HUES64 (cell line): ENCODE measurements around the gene PCSK6.

Source experiments
- H3K27ac ChIP-seq: 2 replicates; pipeline ENCODE4 v1.7.0; 2013; ENCODE audit warnings: low read depth, low read length, inconsistent platforms
- H3K27me3 ChIP-seq: 2 replicates; pipeline ENCODE4 v1.6.1; 2013; ENCODE audit warnings: mild to moderate bottlenecking, low read length; ENCODE audit not compliant: insufficient read depth
- H3K36me3 ChIP-seq: 2 replicates; pipeline ENCODE4 v1.6.1; 2013; ENCODE audit warnings: mild to moderate bottlenecking, low read length; ENCODE audit not compliant: insufficient read depth
- H3K4me1 ChIP-seq: 2 replicates; pipeline ENCODE4 v1.6.1; 2013; ENCODE audit warnings: mild to moderate bottlenecking, low read length, moderate library complexity; ENCODE audit not compliant: insufficient read depth
- H3K4me3 ChIP-seq: 2 replicates; pipeline ENCODE4 v1.5.1; 2013; ENCODE audit warnings: mild to moderate bottlenecking, low read length, moderate library complexity
- H3K9ac ChIP-seq: 2 replicates; pipeline ENCODE4 v1.6.1; 2013; ENCODE audit warnings: mild to moderate bottlenecking, low read depth, low read length
- H3K9me3 ChIP-seq: 2 replicates; pipeline ENCODE4 v1.6.1; 2013; ENCODE audit warnings: low read depth, low read length; ENCODE audit not compliant: insufficient read depth
- WGBS: fragments of 150-250, 120-280 bp; methylation state at CpG from one replicate; pipeline ENCODE4 v1.1.7; 2013; ENCODE audit warnings: missing lambda C conversion rate; 5-methylcytosine and 5-hydroxymethylcytosine counted together

Gene PCSK6

DNA sequence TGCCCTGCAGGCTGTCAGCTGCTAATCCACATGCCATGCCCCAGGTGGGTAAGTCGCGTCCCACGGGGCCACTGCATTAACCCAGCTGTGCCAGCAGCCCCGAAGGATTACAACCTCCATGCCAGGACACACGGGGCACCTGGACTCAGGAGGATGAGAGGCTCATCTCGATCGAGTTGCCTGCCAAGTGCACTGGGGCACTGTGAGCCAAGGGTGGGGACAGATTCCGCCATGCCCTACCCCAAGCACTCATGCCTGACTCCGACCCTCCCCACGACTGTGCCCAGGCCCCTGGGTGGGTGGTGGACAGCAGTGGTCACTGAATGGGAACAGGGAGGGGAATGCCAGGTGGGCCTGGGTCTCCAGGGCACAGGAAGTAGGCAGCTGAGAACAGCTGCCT, 173.8 kb downstream of the PCSK6 start:
- WGBS = 93% methylated on average over 10 of the region's 10 CpGs
- Histone ChIP-seq H3K9me3 (no peaks in the 10 kb centered on the region), H3K4me3 (no peak overlapping the region), H3K4me1 (no peaks in the 10 kb centered on the region), H3K9ac (no peak overlapping the region), H3K36me3 (no peaks in the 10 kb centered on the region), H3K27me3 (no peaks in the 10 kb centered on the region), H3K27ac (no peak overlapping the region)

DNA sequence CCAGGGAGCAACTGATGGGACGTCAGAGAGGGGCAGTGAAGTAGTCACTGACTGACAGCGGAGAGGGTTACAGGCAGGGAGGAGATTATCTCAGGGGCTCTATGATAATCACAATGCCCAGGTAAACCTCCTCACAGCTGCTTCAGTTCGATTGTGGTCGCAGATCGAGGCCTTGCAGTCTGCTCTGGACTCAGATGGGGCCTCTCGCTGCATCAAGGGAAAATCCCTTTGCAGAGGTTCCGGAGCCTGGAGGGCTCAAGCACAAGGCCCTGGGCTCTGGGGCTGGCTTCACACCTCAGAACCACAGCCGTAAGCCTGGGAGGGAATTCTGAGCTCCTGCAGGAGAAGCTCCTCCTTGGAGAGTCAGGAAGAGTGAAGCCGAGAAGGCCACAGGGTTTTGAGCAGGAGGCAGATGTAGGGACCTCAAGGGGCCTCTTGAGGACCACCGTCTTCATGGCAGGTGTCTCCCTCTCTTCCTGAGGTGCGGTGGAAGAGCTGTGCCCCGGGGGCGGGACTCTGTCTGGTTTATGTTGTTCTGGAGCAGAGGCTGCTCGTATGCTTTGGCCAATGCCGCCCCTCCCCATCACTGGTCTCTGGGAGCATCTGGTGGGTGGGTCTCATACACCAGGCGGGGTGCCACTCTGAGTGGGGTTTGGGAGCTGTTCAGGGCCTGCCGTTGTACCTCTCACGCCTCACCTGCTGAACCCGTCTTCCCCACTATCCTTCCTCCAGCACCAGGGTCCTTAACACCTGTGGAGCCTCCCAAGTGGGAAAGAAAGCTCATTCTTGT, 175.0 kb downstream of the PCSK6 start:
- Histone ChIP-seq H3K9ac (no peak overlapping the region), H3K27ac (no peak overlapping the region), H3K4me1 (no peaks in the 10 kb centered on the region), H3K27me3 (no peaks in the 10 kb centered on the region), H3K4me3 (no peak overlapping the region), H3K36me3 (no peaks in the 10 kb centered on the region), H3K9me3 (no peaks in the 10 kb centered on the region)
- WGBS = 88% methylated on average over 19 of the region's 19 CpGs

DNA sequence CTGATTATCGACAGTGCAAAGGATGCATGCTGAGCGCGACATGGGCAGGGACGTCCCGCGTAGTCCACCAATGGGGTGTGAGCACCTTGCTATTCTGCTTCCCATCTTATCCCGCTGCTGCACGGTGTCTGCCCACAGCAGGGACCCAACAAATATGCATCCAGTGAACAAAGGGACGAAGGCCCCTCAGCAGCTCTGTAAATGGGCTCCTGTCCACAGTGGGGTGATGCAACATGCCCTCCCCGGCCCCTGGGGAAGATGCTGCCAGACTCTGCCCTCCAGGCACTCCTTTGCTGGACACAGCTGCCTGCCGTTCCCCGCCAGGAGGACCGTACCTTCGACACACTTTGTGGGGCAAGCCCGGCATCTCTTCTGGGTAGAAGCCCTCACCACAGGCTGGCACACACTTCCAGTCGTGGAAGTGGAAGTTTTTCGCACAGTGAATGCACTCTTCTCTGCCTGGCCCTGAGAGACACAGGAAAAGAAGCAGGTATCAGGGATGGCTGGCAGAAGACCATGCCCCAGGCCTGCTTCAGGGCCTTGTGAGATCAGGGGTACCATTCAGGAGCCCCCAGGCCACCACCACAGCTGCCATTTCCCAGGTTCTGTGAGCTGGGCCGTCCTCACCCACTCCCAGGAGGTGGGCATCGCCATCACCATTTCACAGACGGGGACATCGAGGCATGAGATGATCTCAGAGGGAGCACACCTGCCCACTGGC, 176.3 kb downstream of the PCSK6 start:
- WGBS = 89% methylated on average over 21 of the region's 21 CpGs
- no peaks in the 10 kb centered on the region for H3K27me3 ChIP-seq
- no peaks in the 10 kb centered on the region for H3K9me3 ChIP-seq
- H3K4me1 ChIP-seq = no peaks in the 10 kb centered on the region
- no peak overlapping the region for H3K4me3 ChIP-seq
- no peak overlapping the region for H3K27ac ChIP-seq
- H3K36me3 ChIP-seq = no peaks in the 10 kb centered on the region
- H3K9ac ChIP-seq = no peak overlapping the region

DNA sequence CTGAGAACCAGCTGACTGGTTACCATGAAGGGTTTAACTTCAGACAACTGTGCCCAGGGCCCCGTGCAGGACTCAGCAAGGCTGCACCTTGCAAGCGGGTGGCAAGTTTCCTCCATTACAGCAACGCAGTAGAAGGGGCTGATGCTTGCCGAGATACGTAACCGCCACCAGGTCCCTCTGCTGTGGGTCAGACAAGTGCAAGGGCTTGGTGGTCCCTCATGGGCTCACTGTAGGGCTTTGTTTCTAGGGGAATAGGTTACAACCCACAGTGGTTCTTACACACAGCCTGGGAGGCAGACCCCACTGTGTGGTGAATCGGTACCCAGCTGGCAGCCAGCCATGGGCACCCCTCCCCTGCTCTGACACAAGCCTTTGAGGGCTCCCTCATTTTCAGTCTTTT, 179.0 kb downstream of the PCSK6 start:
- whole genome bisulfite sequencing = 95% methylated on average over 7 of the region's 7 CpGs
- no peak overlapping the region for H3K9ac ChIP-seq
- H3K27me3 ChIP-seq = no peaks in the 10 kb centered on the region
- H3K36me3 ChIP-seq = no peaks in the 10 kb centered on the region
- H3K4me1 ChIP-seq = no peaks in the 10 kb centered on the region
- no peak overlapping the region for H3K27ac ChIP-seq
- no peak overlapping the region for H3K4me3 ChIP-seq
- H3K9me3 ChIP-seq = no peaks in the 10 kb centered on the region

DNA sequence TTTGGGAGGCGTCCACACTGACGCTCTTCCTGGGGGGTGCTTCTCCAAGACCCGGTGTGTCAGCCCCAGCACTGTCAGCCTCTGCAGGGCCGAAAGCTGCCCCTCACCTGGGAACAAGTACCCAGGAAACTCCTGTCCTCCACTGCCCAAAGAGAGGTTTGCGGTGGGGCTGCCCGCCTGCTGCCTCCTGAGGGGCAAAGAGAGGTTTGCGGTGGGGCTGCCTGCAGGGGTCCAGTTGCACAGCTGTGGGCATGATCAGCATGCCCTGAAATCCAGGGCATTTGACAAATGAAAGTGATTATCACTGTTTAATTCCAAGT, 179.4 kb downstream of the PCSK6 start:
- H3K4me1 ChIP-seq = no peaks in the 10 kb centered on the region
- 93% methylated on average over 7 of the region's 7 CpGs for WGBS
- H3K4me3 ChIP-seq = no peak overlapping the region

DNA sequence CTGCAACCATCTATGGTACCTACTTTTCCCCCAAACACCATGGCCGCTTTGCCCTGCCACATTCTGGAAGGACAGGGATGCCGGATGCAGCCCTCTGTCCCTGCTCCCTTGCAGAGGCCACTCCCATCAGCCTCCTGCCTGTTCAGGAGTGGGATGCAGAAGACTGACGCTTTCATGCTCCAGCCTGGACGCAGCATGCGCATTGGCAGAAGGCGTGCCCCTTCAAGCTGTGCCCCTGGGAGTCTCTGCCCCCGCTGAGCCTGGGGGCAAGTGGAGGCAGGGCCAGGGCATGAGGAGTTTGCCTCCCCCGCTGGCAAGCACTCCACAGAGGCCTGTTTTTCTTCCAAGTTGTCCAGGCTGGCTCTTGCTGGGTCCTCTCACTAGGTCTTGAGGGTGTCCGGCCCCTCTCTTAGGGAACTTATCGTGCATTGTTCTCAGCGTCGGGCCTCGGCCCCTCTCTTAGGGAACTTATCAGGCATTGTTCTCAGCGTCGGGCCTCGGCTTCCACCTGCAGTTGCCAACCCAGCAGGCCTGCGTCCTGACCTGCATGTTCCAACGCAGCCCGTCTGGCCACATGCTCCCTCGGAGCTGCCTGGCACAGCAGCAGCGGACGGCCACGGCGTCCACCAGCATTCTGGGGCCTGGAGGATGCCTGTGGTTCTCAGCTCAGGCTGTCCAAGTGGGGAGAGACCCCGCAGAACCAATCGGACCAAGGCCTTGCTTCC, 179.9 kb downstream of the PCSK6 start:
- Histone ChIP-seq H3K9me3 (no peaks in the 10 kb centered on the region), H3K36me3 (no peaks in the 10 kb centered on the region), H3K27me3 (no peaks in the 10 kb centered on the region), H3K4me1 (no peaks in the 10 kb centered on the region), H3K4me3 (no peak overlapping the region), H3K9ac (no peak overlapping the region), H3K27ac (no peak overlapping the region)
- 85% methylated on average over 26 of the region's 26 CpGs for WGBS

More for the DNA sequence above, 179.4 kb downstream of the PCSK6 start:
- Histone ChIP-seq H3K27me3 (no peaks in the 10 kb centered on the region), H3K27ac (no peak overlapping the region), H3K9ac (no peak overlapping the region), H3K9me3 (no peaks in the 10 kb centered on the region), H3K36me3 (no peaks in the 10 kb centered on the region)

DNA sequence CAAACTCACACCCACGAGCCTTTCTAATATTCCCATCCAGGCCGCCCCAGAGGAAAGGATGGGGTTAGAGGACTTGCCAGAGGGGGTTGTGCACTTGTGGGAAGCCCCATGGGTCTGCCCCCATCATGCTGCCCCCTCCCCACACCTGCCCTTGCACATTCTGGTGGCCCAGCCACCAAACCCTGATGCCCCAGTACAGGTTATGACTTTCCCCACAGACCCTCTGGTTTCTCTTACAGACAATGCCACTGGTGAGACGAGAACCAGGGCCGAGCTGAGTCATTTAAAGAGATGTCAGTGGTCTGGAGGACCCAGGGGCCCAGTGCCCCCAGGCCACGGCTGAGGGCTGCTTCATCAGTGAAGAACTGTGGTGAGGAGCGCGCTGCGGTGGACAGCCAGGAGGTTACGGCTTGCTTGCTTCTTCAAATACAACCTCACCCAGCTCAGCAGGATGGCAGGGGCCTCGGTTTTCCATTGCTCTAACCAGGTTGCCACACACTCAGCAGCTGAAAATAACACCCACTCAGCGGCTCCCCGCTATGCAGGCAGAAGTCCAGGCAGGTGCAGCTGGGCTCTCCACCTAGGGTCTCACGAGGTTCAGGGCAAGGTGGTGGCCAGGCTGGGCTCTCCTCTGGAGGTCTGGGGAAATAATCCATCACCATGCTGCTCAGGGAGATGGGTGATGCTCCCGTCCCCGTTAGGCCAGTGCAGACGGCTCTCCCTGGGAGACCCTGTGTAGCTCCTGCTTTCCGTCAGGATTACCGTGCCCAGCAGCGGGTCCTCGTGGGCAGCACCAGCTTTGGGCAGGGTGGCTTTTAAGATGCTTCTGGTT, 180.7 kb downstream of the PCSK6 start:
- 92% methylated on average over 18 of the region's 20 CpGs for WGBS
- Histone ChIP-seq H3K4me1 (no peaks in the 10 kb centered on the region), H3K9me3 (no peaks in the 10 kb centered on the region), H3K4me3 (no peak overlapping the region), H3K36me3 (no peaks in the 10 kb centered on the region), H3K27me3 (no peaks in the 10 kb centered on the region), H3K9ac (no peak overlapping the region), H3K27ac (no peak overlapping the region)

DNA sequence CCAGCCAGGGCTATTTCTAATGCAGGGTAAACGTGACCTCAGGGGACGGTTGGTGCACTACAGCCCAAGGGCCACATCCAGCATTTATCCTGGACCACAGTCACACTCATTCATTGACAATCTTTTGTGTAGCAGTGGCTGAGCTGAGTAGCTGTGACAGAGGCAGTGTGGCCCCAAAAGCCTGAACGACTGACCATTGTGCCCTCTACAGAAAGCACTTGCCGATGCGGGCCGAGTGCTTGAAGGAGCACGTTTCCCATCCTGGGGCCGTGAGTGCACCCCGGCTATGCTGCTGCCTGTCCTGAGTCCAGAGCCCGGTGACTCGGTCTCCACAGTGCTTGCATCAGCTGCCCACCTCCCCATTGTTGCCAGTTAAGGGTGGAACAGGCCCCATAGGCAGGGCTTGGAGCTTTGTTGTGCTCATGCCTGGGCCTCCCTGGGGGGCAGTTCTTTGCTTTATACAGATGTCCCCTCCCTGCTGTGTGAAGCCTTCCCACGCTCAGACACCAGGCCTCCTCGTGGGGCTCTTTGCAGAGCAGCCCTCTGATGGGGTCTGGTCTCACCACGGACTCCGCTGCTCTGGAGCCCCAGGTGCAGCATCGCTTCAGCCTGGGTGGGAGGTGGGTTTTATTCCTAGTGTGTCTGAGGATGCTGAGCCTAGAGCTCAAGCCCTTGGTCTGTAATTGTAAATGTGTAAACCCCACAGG, 181.5 kb downstream of the PCSK6 start:
- Histone ChIP-seq H3K4me3 (no peak overlapping the region), H3K9me3 (no peaks in the 10 kb centered on the region), H3K36me3 (no peaks in the 10 kb centered on the region), H3K9ac (no peak overlapping the region), H3K27me3 (no peaks in the 10 kb centered on the region), H3K27ac (no peak overlapping the region), H3K4me1 (no peaks in the 10 kb centered on the region)
- 83% methylated on average over 16 of the region's 16 CpGs for WGBS

DNA sequence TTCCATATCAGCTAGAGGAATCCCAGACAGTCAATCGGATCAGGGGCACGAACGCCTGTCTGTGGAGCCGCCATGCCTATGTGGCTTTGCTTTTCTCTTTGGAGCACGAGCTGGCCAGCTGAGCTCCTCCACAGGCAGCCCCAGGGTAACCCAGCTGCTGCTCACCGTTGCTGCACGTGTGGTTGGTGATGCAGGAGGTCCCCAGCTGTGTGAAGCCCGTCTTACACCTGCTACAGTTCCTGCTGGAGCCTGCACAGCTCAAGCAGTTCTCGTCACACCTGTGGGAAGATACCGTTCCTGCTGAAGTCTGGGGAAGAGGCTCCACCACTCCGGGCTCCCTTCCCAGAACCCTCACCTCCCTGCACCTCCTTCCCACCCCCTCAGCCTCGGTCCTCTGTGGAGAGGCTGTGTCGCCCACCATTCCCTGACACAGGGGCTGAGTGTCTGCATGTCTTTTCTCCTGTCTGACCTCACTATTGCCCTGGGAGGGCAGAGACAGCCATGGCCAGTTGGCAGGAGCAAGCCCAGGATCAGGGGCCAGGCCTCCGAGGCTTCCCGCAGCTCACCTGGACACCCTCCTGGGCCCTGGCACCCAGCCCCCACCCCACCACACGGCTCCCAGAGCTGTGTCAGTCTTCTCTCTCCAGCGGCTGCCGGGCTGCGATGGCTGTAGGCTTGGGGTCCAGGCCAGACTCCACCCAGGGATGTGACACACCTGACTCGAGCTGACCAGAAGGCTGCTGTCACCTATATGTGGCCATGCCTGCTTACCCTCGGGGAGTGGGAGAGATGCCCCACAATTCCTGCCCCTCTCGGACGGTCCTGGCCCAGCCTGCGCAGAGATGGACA, 182.2 kb downstream of the PCSK6 start:
- H3K4me3 ChIP-seq = no peak overlapping the region
- H3K27me3 ChIP-seq = no peaks in the 10 kb centered on the region
- no peaks in the 10 kb centered on the region for H3K9me3 ChIP-seq
- 88% methylated on average over 24 of the region's 24 CpGs for WGBS
- no peaks in the 10 kb centered on the region for H3K36me3 ChIP-seq
- no peak overlapping the region for H3K9ac ChIP-seq
- no peak overlapping the region for H3K27ac ChIP-seq
- H3K4me1 ChIP-seq = no peaks in the 10 kb centered on the region
